Stomach (tissue), 9 donors: ENCODE measurements around the gene KRT81. TPM values are rescaled to one million over a fixed set of nuclear protein-coding genes. Genes with fewer than 3 reads are reported as not detected.

Source experiments
- DNase-seq, 2 donors: peaks; one replicate each; pipeline versions ENCODE4 v3.0.0 to v3.0.0-alpha.2; 2013 to 2019
- H3K27ac ChIP-seq, 5 donors: fragments of 200-600 bp in 4 of 5; sonication (generic) in 4 of 5; one replicate each; pipeline ENCODE4 v1.5.1; 2013 to 2019; ENCODE audit warnings: mild to moderate bottlenecking in 1 of 5, moderate library complexity in 1 of 5
- H3K27me3 ChIP-seq, 3 donors: fragments of 200-600 bp; sonication (generic); one replicate each; pipeline ENCODE4 v1.5.1; 2017 to 2019; ENCODE audit warnings: mixed run types in 1 of 3
- H3K36me3 ChIP-seq, 4 donors: fragments of 200-600 bp; sonication (generic); 1 replicate in 3 of 4; 2 replicates in 1 of 4; pipeline ENCODE4 v1.5.1; 2016 to 2019
- H3K4me1 ChIP-seq, 4 donors: fragments of 200-600 bp; sonication (generic); one replicate each; pipeline ENCODE4 v1.5.1; 2016 to 2019
- H3K4me3 ChIP-seq, 4 donors: fragments of 200-600 bp; sonication (generic) in 3 of 4; one replicate each; pipeline ENCODE4 v1.5.1; 2016 to 2019; ENCODE audit warnings: mild to moderate bottlenecking in 1 of 4
- H3K9me3 ChIP-seq, 4 donors: fragments of 200-600 bp; sonication (generic); one replicate each; pipeline ENCODE4 v1.5.1; 2016 to 2019
- CTCF ChIP-seq, 7 experiments: fragments of 450-650 bp in 4 of 7; fragments of 200-600 bp in 3 of 7; sonication (generic) in 3 of 7; IDR thresholded peaks; one replicate each; pipeline ENCODE4 v1.5.1; 2016 to 2019; ENCODE audit warnings: antibody characterized with exemption in 7 of 7, control low read depth in 2 of 7, mild to moderate bottlenecking in 1 of 7
- EP300 ChIP-seq: sonication (generic); formaldehyde crosslinking; IDR thresholded peaks from one replicate; pipeline ENCODE4 v1.6.1; 2017; ENCODE audit warnings: antibody characterized with exemption
- POLR2A ChIP-seq, 4 donors: fragments of 450-650 bp; IDR thresholded peaks; one replicate each; pipeline ENCODE4 v1.6.1; 2016; ENCODE audit warnings: antibody characterized with exemption in 4 of 4, control low read depth in 2 of 4, mild to moderate bottlenecking in 1 of 4, moderate library complexity in 1 of 4
- POLR2AphosphoS5 ChIP-seq, 3 donors: sonication (generic); formaldehyde crosslinking; IDR thresholded peaks; one replicate each; pipeline ENCODE4 v1.6.1; 2016; ENCODE audit warnings: antibody characterized with exemption in 3 of 3
- WGBS, 5 donors: extraction: QIAGEN DNeasy Blood & Tissue Kit in 3 of 5; methylation state at CpG; one replicate each; pipeline versions ENCODE4 v1.1.5 to v1.1.7; 2013 to 2018; 5-methylcytosine and 5-hydroxymethylcytosine counted together
- intact Hi-C: fragments of 100-400 bp; cut with DNase I; formaldehyde crosslinking; loops from one replicate; pipeline ENCODE4 v1.15.1; 2023; ENCODE audit warnings: low total_unique reads
- polyA plus RNA-seq, 3 donors: library from polyadenylated mRNA; stranded (reverse); fragments of 200-250 nt; gene quantifications; one replicate each; pipeline ENCODE4 v1.2.3, GENCODE V29; 2013
- total RNA-seq, 5 donors: library from RNA; depleted of rRNA; stranded (reverse); fragments of >200 nt; gene quantifications; one replicate each; pipeline versions ENCODE4 v1.1.0 to v1.2.3, GENCODE V29; 2014 to 2016
- donor health status: healthy with polysubstance abuse.
- donor health status: Bipolar disorder and iron deficiency.
- donor health status: healthy.

KRT81 gene
- total and polyA plus RNA-seq, 8 donors, result 0.15 TPM; not detected in 7

- no peak for DNase-seq
- no peaks in the 10 kb centered on the region for H3K4me1 ChIP-seq
- no peaks in the 10 kb centered on the region for H3K36me3 ChIP-seq
- no peak overlapping the region for H3K4me3 ChIP-seq
- intact Hi-C loops, result no loop called here
- no peak for TF ChIP-seq POLR2A (IDR thresholded peaks at IDR 0.05)
- TF ChIP-seq POLR2AphosphoS5 (IDR thresholded peaks at IDR 0.05), result no peak
- no peak for TF ChIP-seq CTCF (IDR thresholded peaks at IDR 0.05)
- TF ChIP-seq EP300, result no peak
- H3K27me3 ChIP-seq, result peaks cover 0 to 19% (median 0%) of the 10 kb centered on the region in 3 donors
- H3K27ac ChIP-seq, result no peak overlapping the region
- no peaks in the 10 kb centered on the region for H3K9me3 ChIP-seq
- 51 to 62% (median 53%) methylated on average over 14 of the region's 14 CpGs for WGBS, 5 donors
Observed at GRCh38 chr12:52300796-52301691, 9.7 kb upstream of the KRT81 start.

- Histone ChIP-seq H3K36me3 (no peaks in the 10 kb centered on the region), H3K27me3 (peaks cover 0 to 10% (median 0%) of the 10 kb centered on the region in 3 donors), H3K4me3 (no peak overlapping the region), H3K9me3 (no peaks in the 10 kb centered on the region), H3K27ac (no peak overlapping the region), H3K4me1 (no peaks in the 10 kb centered on the region)
- intact Hi-C loops, result no loop called here
- WGBS, 5 donors, result 48 to 57% (median 52%) methylated on average over 4 of the region's 4 CpGs
- TF ChIP-seq POLR2AphosphoS5 (IDR thresholded peaks at IDR 0.05) (no peak), CTCF (IDR thresholded peaks at IDR 0.05) (no peak), EP300 (no peak), POLR2A (IDR thresholded peaks at IDR 0.05) (no peak)
- DNase-seq, result no peak
Observed at GRCh38 chr12:52298677-52299190, 7.4 kb upstream of the KRT81 start.

GRCh38 chr12:52296572-52297215, 5.4 kb upstream of the KRT81 start:
- WGBS, 5 donors, result 85 to 97% (median 91%) methylated on average over 5 of the region's 5 CpGs
- H3K4me3 ChIP-seq, result no peak overlapping the region
- intact Hi-C loops, result no loop called here
- H3K9me3 ChIP-seq, result no peaks in the 10 kb centered on the region
- H3K27me3 ChIP-seq, result peaks cover 0 to 25% (median 2%) of the 10 kb centered on the region in 3 donors
- no peak overlapping the region for H3K27ac ChIP-seq
- no peaks in the 10 kb centered on the region for H3K4me1 ChIP-seq
- H3K36me3 ChIP-seq, result no peaks in the 10 kb centered on the region
- TF ChIP-seq EP300 (no peak), CTCF (IDR thresholded peaks at IDR 0.05) (no peak), POLR2AphosphoS5 (IDR thresholded peaks at IDR 0.05) (no peak), POLR2A (IDR thresholded peaks at IDR 0.05) (no peak)
- peak in 1 of 2 donors; percentile 4 for DNase-seq

- WGBS, 5 donors, result 70 to 83% (median 77%) methylated on average over 1 of the region's 1 CpG
- Histone ChIP-seq H3K4me3 (no peak overlapping the region), H3K27ac (no peak overlapping the region), H3K9me3 (no peaks in the 10 kb centered on the region), H3K4me1 (no peaks in the 10 kb centered on the region), H3K36me3 (no peaks in the 10 kb centered on the region), H3K27me3 (peaks cover 0 to 30% (median 7%) of the 10 kb centered on the region in 3 donors)
- DNase-seq, result no peak
- intact Hi-C loops, result no loop called here
- TF ChIP-seq CTCF (IDR thresholded peaks at IDR 0.05), result no peak
- TF ChIP-seq EP300, result no peak
- no peak for TF ChIP-seq POLR2AphosphoS5 (IDR thresholded peaks at IDR 0.05)
- no peak for TF ChIP-seq POLR2A (IDR thresholded peaks at IDR 0.05)
Observed at GRCh38 chr12:52295663-52296062, 4.3 kb upstream of the KRT81 start.
